ENCODE data around the gene ZNF569.
"Not testable (repeated sequence)": the region's sequence is repeated elsewhere in the genome, so short reads cannot be mapped to it uniquely, and the experiment has no call there.

Gene ZNF569

DNA sequence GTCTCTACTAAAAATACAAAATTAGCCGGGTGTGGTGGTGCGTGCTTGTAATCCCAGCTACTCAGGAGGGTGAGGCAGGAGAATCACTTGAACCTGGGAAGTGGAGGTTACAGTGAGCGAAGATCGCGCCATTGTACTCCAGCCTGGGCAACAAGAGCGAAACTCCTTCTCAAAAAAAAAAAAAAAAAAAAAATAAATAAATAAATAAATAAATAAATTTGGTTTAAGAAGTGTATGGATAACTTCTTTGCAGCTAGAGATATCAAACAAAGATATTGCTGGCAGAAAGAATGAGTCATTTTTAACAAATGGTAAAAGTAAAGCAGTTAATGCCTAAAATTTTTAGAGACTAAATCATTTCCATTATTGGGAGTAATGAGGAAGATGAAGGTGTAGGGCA lies 75.8 kb downstream of the ZNF569 start:
- DNase-seq = not testable (repeated sequence)

DNA sequence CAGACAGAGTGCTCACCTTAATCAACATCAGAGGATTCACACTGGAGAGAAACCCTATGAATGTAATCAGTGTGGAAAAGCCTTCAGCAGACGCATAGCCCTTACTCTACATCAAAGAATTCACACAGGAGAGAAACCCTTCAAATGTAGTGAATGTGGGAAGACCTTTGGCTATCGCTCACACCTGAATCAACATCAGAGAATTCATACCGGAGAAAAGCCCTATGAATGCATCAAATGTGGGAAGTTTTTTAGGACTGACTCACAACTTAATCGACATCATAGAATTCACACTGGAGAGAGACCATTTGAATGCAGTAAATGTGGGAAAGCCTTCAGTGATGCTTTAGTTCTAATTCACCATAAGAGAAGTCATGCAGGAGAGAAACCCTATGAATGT lies 78.0 kb downstream of the ZNF569 start:
- DNase-seq = no peak

DNA sequence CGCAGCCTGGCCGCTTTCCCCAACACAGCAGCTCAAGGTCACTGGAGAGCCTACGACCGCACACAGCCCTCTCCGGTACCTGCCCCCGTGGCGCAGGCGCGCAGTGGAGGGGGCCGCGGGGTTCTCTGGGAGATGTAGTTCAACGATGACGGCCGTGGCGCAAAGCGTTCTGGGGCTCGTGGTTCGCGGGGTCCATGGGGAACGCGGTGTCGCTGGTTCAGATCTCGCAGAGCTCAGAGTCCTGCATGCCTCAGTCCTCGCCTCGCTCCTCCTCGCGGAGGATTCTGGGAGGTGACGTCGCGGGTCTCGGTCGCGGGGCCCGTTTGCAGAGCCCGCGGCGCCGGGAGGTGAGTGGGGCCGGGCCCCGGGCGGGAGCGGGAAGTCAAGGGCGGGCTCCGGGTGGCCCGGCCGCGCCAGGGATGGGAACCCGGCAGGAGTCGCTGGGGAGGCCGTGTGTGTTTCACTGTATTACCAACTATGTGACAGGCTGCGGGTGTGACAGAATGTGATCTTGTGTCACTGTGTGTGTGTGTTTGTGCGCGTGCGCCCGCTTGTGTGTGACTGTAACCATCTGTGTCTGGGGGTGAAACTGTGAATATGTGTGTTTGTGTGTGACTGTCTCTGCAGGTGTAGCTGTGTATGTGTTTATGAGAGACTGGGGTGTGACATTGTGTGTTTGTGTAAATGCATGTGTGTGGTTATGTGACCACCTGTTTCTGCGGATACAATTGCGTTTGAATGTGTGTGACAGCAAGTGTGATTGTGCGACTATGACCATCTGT lies 96.2 kb downstream of the ZNF569 start, which contains the start of gene ZNF527:
Gene ZNF527, plus strand, starts transcription at position 220 of the 782 bp plus-strand sequence. CDS start 3,100 bp downstream, outside the sequence.
- peak; percentile 96 for DNase-seq

DNA sequence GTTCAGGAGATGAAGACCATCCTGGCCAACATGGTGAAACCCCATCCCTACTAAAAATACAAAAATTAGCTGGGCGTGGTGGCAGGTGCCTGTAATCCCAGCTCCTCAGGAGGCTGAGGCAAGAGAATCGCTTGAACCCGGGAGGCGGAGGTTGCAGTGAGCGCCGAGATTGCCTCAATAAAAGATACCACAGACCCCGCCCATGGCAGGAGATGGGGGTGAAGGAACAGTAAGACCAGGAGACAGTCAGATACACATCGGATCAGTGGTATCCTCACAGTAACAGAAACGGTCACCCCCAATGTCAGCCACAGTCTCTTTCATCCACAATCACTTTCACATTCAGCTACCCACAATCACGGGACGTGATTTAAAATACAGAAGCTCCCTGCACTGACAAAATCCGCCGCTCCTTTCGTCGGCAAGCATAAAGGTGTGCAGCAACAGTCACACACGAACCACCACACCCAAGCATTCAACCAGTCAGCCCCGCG lies 96.8 kb downstream of the ZNF569 start:
- not testable (repeated sequence) for DNase-seq

DNA sequence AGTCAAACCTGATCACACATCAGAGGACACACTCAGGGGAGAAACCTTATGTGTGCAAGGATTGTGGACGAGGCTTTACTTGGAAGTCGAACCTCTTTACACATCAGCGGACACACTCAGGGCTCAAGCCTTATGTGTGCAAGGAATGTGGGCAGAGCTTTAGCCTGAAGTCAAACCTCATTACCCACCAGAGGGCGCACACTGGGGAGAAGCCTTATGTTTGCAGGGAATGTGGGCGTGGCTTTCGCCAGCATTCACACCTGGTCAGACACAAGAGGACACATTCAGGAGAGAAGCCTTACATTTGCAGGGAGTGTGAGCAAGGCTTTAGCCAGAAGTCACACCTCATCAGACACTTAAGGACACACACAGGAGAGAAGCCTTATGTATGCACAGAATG lies 104.5 kb downstream of the ZNF569 start:
- peak in 1 of 2 experiments; percentile 24 for DNase-seq

DNA sequence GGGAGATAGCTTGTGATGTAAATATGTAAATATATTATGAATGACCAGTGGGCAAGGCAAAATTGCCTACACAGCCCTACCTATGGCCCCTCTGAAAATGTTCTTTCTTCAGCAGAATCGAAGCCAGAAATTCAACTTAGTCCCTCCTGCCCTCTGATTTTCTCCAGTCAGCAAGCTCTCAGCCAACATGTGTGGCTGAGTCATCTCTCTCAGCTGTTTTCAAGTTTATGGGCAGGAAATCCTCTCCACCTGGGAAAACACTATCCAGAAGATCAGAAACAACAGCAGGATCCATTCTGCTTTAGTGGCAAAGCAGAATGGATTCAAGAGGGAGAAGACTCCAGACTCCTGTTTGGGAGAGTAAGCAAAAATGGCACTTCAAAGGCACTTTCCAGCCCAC lies 105.2 kb downstream of the ZNF569 start:
- DNase-seq = no peak

Data from activated T-cell treated with anti-CD3 and anti-CD28 coated beads, Interleukin-2, amount 50 U/mL, for 48 hours (primary cell).